ENCODE measurements around the gene TRPC3. TPM values are rescaled to one million over a fixed set of nuclear protein-coding genes. Genes with fewer than 3 reads are reported as not detected.

The TRPC3 gene
- total RNA-seq, 1 experiment from 2014 or later, result 0.24 TPM

GRCh38 chr4:121960818-121961217 lies 9.0 kb upstream of the TRPC3 start:
- no peaks in the 10 kb centered on the region for H3K79me2 ChIP-seq (ENCODE audit: low read depth)
- DNase-seq, result no peak
- no peak overlapping the region for H3K27ac ChIP-seq
- ChIA-PET CTCF (no interaction called here), POLR2A (ENCODE audit: unreplicated experiment) (no interaction called here)
- no peak overlapping the region for H3K4me3 ChIP-seq
- BruUV-seq (replicated peaks), result no TSS peak
- no peak for TF ChIP-seq CTCF (conservative IDR thresholded peaks at IDR 0.05)
- TF ChIP-seq EZH2 (IDR thresholded peaks at IDR 0.05; ENCODE audit: low read depth), result no peak
- H3K4me2 ChIP-seq, result no peak overlapping the region
- intact Hi-C loops (cut with micrococcal nuclease; ENCODE audit: unreplicated experiment), result no loop called here
- H3K9me2 ChIP-seq (ENCODE audit: insufficient read depth), result no peaks in the 10 kb centered on the region; the same call in 1 of the 2 replicates
- H2AFZ ChIP-seq, result no peak overlapping the region
- H3K27me3 ChIP-seq (ENCODE audit: insufficient read depth, low read depth), result no peaks in the 10 kb centered on the region
- H3F3A ChIP-seq (ENCODE audit: insufficient read depth, low read depth), result no peaks in the 10 kb centered on the region
- H3K4me1 ChIP-seq (replicated peaks; ENCODE audit: insufficient read depth), result no peaks in the 10 kb centered on the region
- H3K9me3 ChIP-seq (ENCODE audit: insufficient read depth, low read depth), result no peaks in the 10 kb centered on the region
- H4K20me1 ChIP-seq (ENCODE audit: insufficient read depth), result no peaks in the 10 kb centered on the region
- H3K36me3 ChIP-seq (ENCODE audit: low read depth), result no peaks in the 10 kb centered on the region

- intact Hi-C loops (cut with micrococcal nuclease; ENCODE audit: unreplicated experiment), result no loop called here
Observed at GRCh38 chr4:121958777-121959176, 6.9 kb upstream of the TRPC3 start.

GRCh38 chr4:121957266-121957665 lies 5.4 kb upstream of the TRPC3 start:
- no TSS peak for BruUV-seq (replicated peaks)
- intact Hi-C loops (cut with micrococcal nuclease; ENCODE audit: unreplicated experiment), result no loop called here

More at GRCh38 chr4:121958777-121959176, 6.9 kb upstream of the TRPC3 start:
- Histone ChIP-seq H3K4me2 (no peak overlapping the region), H3K27ac (no peak overlapping the region), H3K4me3 (no peak overlapping the region), H3K4me1 (replicated peaks; ENCODE audit: insufficient read depth) (no peaks in the 10 kb centered on the region), H3F3A (ENCODE audit: insufficient read depth, low read depth) (no peaks in the 10 kb centered on the region), H2AFZ (no peak overlapping the region), H3K79me2 (ENCODE audit: low read depth) (no peaks in the 10 kb centered on the region), H3K9me3 (ENCODE audit: insufficient read depth, low read depth) (no peaks in the 10 kb centered on the region), H3K27me3 (ENCODE audit: insufficient read depth, low read depth) (no peaks in the 10 kb centered on the region), H4K20me1 (ENCODE audit: insufficient read depth) (no peaks in the 10 kb centered on the region), H3K9me2 (ENCODE audit: insufficient read depth) (no peaks in the 10 kb centered on the region; the same call in 1 of the 2 replicates), H3K36me3 (ENCODE audit: low read depth) (no peaks in the 10 kb centered on the region)
- TF ChIP-seq EZH2 (IDR thresholded peaks at IDR 0.05; ENCODE audit: low read depth) (no peak), CTCF (conservative IDR thresholded peaks at IDR 0.05) (no peak)
- ChIA-PET CTCF (no interaction called here), POLR2A (ENCODE audit: unreplicated experiment) (no interaction called here)
- DNase-seq, result no peak
- no TSS peak for BruUV-seq (replicated peaks)

More at GRCh38 chr4:121957266-121957665, 5.4 kb upstream of the TRPC3 start:
- no peaks in the 10 kb centered on the region; the same call in 1 of the 2 replicates for H3K9me2 ChIP-seq (ENCODE audit: insufficient read depth)
- H3K36me3 ChIP-seq (ENCODE audit: low read depth), result no peaks in the 10 kb centered on the region
- POLR2A ChIA-PET (ENCODE audit: unreplicated experiment), result no interaction called here
- DNase-seq, result no peak
- H2AFZ ChIP-seq, result no peak overlapping the region
- H3K4me2 ChIP-seq, result no peak overlapping the region
- H3K27me3 ChIP-seq (ENCODE audit: insufficient read depth, low read depth), result peaks cover 12% of the 10 kb centered on the region; the same call in 1 of the 2 replicates
- H3K4me3 ChIP-seq, result no peak overlapping the region
- no peaks in the 10 kb centered on the region for H3K4me1 ChIP-seq (replicated peaks; ENCODE audit: insufficient read depth)
- CTCF ChIA-PET, result no interaction called here
- H3K79me2 ChIP-seq (ENCODE audit: low read depth), result no peaks in the 10 kb centered on the region
- H3F3A ChIP-seq (ENCODE audit: insufficient read depth, low read depth), result no peaks in the 10 kb centered on the region
- H3K9me3 ChIP-seq (ENCODE audit: insufficient read depth, low read depth), result no peaks in the 10 kb centered on the region
- no peaks in the 10 kb centered on the region for H4K20me1 ChIP-seq (ENCODE audit: insufficient read depth)
- TF ChIP-seq CTCF (conservative IDR thresholded peaks at IDR 0.05) (no peak), EZH2 (IDR thresholded peaks at IDR 0.05; ENCODE audit: low read depth) (no peak)
- H3K27ac ChIP-seq, result no peak overlapping the region
